ENCODE measurements around the gene SYT1.

GRCh38 chr12:78835493-78835892, 29.1 kb upstream of the SYT1 start:
- TF ChIP-seq, protein P1, sequence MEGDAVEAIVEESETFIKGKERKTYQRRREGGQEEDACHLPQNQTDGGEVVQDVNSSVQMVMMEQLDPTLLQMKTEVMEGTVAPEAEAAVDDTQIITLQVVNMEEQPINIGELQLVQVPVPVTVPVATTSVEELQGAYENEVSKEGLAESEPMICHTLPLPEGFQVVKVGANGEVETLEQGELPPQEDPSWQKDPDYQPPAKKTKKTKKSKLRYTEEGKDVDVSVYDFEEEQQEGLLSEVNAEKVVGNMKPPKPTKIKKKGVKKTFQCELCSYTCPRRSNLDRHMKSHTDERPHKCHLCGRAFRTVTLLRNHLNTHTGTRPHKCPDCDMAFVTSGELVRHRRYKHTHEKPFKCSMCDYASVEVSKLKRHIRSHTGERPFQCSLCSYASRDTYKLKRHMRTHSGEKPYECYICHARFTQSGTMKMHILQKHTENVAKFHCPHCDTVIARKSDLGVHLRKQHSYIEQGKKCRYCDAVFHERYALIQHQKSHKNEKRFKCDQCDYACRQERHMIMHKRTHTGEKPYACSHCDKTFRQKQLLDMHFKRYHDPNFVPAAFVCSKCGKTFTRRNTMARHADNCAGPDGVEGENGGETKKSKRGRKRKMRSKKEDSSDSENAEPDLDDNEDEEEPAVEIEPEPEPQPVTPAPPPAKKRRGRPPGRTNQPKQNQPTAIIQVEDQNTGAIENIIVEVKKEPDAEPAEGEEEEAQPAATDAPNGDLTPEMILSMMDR (IDR thresholded peaks at IDR 0.05; ENCODE audit: low read depth, low read length): no peak
- no peak for TF ChIP-seq POLR2A (IDR thresholded peaks at IDR 0.05; ENCODE audit: extremely low read depth, insufficient read length)
